C4-2B (cell line): ENCODE results near the gene DNAH12.

Source experiments
- ZFX ChIP-seq: fragments of 450-650 bp; IDR thresholded peaks from 2 replicates; pipeline ENCODE4 v1.6.1; 2017
- TF ChIP-seq, protein P1 (sequence below): fragments of 450-650 bp; conservative IDR thresholded peaks from 2 replicates; pipeline ENCODE4 v1.5.1; 2017; ENCODE audit warnings: mild to moderate bottlenecking

DNA sequence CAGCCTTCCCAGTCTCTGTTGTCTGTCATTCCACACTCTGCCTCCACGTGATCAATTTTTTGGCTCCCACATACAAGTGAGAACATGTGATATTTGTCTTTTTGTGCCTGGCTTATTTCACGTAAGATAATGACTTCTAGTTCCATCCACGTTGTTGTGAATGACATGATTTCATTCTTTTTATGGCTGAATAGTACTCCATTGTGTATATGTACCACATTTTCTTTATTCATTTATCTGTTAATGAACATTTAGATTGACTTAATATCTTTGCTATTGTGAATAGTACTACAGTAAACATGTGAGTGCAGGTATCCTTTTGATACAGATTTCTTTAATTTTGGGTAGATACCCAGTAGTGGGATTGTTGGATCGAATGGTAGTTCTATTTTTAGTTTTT, 283.0 kb downstream of the DNAH12 start:
- TF ChIP-seq, protein P1, sequence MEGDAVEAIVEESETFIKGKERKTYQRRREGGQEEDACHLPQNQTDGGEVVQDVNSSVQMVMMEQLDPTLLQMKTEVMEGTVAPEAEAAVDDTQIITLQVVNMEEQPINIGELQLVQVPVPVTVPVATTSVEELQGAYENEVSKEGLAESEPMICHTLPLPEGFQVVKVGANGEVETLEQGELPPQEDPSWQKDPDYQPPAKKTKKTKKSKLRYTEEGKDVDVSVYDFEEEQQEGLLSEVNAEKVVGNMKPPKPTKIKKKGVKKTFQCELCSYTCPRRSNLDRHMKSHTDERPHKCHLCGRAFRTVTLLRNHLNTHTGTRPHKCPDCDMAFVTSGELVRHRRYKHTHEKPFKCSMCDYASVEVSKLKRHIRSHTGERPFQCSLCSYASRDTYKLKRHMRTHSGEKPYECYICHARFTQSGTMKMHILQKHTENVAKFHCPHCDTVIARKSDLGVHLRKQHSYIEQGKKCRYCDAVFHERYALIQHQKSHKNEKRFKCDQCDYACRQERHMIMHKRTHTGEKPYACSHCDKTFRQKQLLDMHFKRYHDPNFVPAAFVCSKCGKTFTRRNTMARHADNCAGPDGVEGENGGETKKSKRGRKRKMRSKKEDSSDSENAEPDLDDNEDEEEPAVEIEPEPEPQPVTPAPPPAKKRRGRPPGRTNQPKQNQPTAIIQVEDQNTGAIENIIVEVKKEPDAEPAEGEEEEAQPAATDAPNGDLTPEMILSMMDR: no peak
- no peak for TF ChIP-seq ZFX
